NCI-H1417 treated with DMSO at 0.1 percent for 48 hours (cell line): Measurements from ENCODE around the gene HSPA1A.

Source experiments
- DNase-seq: peaks from one replicate; lab custom pipeline; 2025; lab: John Stamatoyannopoulos, UW

HSPA1A gene

GRCh38 chr6:31865205-31866118 is 50.1 kb downstream of the HSPA1A start:
- DNase-seq, result no peak
